Occipital lobe (tissue), 2 donors: ENCODE measurements around the gene SOX18. TPM values are rescaled to one million over a fixed set of nuclear protein-coding genes. Genes with fewer than 3 reads are reported as not detected.
"Not testable (repeated sequence)": the region's sequence is repeated elsewhere in the genome, so short reads cannot be mapped to it uniquely, and the experiment has no call there.

Experiments used
- DNase-seq: peaks from one replicate; lab custom pipeline; 2025; lab: John Stamatoyannopoulos, UW
- total RNA-seq: library from RNA; depleted of rRNA; stranded (reverse); fragments of >200 nt; gene quantifications from one replicate; pipeline ENCODE4 v1.2.3, GENCODE V29; 2014

Gene SOX18
- 0.31 TPM for total RNA-seq

DNA sequence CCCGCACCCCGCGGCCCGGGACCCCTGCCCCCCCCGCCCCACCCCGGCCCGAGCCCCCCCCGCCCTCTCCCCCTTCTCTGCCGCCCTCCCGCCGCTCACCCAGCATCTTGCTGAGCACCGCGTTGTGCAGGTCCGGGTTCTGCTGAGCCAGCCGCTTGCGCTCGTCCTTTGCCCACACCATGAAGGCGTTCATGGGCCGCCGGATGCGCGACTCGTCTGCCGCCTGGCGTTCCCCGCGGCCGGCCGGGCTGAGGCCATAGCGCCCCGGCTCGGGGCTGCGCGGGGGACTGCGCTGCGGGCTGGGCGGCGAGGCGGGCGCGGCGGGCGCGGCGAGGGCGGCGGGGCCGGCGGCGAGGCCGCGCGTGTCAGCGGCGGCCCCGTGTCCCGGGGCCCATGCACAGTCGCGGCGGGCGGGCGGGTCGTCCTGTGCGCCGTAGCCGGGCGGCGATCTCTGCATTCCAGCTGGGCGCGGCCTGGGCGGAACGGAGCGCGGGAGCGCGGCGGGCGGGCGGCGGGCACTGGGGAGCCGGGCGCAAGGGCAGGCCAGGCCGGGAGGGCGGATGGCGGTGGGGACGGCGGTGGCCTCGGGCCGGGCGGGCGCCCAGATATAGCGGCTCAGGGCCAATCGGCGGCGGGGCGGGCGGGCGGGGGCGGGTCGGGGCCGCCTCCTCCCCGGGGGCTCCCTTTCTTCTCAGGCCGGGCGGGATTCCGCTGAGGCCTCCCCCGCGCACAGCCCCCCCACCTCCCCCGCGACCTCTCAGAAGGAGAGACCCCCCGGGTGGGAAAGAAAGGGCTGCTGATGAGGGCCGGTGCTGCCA is at the start of gene SOX18:
Gene SOX18 (minus strand): TSS at position 580 of the 818 bp plus-strand sequence. CDS start 123 bp downstream, at position 457.
- DNase-seq = no peak

DNA sequence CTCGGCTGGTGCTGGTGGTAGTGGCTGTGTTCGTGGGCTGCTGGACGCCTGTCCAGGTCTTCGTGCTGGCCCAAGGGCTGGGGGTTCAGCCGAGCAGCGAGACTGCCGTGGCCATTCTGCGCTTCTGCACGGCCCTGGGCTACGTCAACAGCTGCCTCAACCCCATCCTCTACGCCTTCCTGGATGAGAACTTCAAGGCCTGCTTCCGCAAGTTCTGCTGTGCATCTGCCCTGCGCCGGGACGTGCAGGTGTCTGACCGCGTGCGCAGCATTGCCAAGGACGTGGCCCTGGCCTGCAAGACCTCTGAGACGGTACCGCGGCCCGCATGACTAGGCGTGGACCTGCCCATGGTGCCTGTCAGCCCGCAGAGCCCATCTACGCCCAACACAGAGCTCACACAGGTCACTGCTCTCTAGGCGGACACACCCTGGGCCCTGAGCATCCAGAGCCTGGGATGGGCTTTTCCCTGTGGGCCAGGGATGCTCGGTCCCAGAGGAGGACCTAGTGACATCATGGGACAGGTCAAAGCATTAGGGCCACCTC is 49.1 kb upstream of the SOX18 start:
- DNase-seq = no peak

DNA sequence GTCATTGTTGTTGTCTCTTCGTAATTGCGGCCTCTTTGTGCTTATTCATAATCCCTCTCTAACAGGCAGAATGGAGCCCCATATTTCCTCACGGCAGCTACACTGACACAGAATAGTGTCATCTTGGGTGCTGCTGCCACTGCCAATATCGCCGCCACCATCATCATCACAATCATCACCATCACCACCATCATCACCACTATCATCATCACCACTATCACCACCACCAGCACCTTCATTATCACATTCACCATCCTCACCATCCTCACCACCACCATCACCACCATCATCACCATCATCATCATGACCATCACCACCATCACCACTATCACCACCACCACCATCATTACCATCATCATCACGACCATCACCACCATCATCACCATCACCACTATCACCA is 47.1 kb upstream of the SOX18 start:
- DNase-seq = no peak

DNA sequence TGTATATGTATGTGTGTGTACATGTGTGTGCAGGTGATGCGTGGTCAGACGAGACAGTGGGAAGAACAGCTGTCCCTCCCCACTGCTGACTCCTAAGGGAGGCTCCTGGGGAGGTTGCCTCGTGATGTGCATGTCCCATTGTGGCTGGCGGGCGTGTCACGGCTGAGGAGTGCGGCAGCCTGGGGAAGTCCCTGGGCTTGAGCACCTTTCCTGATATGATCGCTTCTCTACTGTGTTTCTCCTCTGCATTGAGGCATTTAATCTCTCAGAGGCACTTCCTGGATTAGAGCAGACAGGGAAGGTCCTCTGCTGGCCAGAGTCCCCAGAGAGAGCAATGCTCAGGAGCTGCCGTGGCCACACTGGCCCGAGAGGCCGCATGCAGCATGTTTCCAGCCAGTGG is 46.5 kb upstream of the SOX18 start:
- DNase-seq = no peak

DNA sequence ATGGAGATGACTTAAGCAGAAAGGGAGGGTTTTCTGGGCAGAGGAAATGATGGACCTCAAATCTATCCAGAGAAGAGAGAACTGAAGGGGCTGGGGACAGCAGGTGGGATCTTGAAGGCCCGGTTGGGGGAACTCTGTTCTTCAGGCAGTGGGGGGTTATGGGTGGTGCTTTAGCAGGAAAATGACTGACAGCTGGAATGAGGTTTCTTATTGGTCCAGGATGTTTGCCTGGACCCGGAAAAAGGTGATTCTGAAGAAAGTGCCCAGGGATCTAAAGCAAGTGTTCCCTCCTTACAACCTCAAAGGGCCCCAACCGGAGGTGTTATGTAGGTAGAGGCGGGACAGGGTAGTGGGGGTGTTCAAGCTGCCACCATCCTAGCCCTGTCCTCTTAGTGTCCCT is 46.0 kb upstream of the SOX18 start:
- DNase-seq = no peak

DNA sequence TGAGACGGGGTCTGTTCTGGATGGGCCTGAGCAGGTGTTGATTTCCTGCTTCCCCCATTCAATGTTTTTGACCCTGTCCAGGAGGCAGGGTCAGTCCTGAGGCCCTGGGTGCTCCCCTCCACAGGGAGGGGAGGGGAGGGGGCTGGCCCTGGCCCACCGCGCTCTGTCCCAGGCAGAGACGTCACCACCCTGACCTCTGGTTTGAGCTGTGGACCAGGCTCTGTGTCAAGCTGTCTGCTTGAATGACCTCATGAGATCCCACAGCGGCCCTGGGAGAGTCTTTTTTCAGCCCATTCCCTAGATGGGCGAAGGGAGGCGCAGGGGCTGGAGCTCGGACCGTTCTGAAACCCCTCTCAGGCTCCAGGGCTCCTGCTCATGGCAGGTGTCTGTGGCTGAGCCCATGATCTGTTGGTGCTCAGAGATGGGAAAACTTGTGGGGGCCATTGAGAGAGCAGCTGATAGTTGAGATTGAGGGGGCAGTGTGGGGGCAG is 43.6 kb upstream of the SOX18 start:
- DNase-seq = no peak

DNA sequence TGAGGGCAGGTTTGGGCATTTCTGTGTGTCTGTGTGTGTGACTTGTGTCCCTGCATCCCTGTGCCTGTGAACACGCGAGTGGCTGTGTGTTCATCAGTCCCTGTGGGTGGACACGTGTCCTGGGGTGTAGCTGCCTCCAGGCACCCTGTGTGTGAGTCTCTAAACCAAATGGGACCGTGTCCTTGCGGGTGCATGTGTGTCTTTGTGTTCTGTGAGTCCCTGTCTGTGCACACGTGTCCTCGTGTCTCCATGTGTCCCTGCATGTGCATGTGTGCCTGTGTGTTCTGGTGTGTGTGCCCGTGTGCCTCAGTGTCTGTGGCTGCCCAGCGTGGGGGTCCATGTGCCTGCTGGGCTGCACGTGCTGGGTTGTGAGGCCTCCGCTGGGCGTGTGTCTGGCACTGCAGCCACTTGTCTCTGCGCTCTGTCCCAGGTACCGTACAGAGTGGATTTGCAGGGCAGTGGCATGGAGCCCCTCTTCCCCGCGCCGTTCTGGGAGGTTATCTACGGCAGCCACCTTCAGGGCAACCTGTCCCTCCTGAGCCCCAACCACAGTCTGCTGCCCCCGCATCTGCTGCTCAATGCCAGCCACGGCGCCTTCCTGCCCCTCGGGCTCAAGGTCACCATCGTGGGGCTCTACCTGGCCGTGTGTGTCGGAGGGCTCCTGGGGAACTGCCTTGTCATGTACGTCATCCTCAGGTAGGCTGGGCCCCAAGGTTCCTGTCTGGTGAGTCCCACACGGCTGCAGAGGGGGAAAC is 43.0 kb upstream of the SOX18 start:
- peak; percentile 38 for DNase-seq

DNA sequence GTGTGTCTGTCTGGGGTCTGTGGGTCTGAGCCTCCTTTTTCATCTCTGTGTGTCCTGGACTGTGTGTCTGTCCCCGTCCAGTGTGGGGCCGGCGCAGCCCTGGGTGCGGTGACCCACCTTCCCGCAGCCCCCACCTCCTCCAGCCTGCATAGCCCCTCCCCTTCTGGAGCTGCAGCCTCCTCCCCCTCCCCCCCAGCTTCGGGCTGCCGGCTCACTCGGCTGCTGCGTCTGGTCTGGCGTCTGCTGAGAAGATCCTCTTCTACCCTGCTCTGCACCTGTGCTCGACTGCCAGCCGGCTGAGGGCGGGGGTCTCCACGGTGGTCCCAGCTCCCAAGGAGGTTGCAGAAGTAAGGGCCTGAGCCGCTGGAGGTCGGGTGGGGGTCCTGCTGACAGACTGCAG is 42.3 kb upstream of the SOX18 start:
- DNase-seq = peak; percentile 41

DNA sequence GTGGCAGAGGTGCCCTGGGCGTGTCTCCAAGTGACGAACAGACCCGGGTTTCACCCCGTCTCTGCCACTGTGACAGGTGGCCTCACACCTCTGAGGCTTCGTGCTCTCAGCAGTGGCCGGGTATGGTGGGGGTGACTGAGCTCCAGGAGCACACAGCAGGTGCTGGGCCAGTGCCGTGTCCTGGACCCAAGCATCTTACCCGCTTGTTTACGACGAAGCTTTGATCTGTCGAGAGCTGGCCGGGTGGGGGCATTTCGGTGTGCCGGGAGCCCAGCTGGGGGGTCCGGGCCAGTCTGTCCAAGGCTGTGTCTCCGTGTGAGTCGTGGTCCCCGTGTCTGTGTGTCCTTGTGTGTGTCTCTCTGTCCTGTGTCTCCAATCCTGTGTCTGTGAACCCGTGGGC is 41.9 kb upstream of the SOX18 start:
- no peak for DNase-seq

DNA sequence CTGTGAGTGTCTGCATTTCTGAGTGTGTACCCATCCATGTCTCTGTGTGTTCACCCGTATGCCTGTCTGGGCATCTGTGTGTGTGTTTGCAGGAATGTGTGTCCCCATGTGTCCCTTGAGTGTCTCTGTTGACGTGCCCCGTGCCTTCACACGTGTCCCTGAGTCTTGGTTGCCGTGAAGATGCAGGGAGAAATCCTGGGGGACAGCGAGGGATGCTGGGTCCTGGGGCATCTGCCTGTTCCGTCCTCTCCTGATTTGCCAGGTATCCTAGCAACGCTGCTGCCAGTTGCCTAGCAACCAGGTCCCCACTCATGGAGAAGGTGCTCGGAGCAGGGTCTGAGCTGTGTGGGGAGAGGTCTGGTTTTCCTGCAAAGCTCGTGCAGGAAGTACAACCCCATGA is 40.7 kb upstream of the SOX18 start:
- DNase-seq = peak; percentile 69

DNA sequence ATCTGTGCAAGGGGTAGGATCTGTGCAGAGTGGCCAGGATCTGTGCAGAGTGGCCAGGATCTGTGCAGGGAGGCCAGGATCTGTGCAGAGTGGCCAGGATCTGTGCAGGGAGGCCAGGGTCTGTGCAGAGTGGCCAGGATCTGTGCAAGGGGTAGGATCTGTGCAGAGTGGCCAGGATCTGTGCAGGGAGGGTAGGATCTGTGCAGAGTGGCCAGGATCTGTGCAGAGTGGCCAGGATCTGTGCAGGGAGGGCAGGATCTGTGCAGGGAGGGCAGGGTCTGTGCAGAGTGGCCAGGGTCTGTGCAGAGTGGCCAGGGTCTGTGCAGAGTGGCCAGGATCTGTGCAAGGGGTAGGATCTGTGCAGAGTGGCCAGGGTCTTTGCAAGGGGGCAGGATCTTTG is 39.1 kb upstream of the SOX18 start:
- not testable (repeated sequence) for DNase-seq

DNA sequence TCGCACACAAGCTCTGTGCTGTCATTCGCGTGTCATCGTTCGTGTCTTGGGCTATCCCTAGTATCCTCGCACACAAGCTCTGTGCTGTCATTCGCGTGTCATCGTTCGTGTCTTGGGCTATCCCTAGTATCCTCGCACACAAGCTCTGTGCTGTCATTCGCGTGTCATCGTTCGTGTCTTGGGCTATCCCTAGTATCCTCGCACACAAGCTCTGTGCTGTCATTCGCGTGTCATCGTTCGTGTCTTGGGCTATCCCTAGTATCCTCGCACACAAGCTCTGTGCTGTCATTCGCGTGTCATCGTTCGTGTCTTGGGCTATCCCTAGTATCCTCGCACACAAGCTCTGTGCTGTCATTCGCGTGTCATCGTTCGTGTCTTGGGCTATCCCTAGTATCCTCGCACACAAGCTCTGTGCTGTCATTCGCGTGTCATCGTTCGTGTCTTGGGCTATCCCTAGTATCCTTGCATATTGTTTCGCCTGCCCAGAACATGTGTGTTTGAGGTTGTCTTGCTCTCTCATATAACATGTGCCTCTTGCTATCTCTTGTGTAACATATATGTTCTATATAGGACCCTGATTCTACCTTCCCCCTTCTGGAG is 37.9 kb upstream of the SOX18 start:
- not testable (repeated sequence) for DNase-seq

DNA sequence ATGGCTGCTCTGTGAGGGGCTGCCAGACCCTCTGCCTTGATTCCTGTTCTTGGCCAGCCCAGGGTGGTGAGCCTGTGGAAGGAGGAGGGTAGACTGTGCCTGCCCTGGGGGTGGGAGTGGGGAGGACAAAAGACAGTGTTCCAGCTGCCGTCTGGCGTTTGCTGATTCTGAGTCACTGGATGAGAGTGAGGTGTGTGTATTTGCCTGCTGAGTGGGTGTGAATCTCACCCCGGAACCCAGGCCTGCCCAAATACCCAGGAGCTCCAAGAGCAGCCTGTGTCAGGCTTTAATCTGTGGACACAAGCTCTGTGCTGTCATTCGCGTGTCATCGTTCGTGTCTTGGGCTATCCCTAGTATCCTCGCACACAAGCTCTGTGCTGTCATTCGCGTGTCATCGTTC is 37.4 kb upstream of the SOX18 start:
- no peak for DNase-seq

DNA sequence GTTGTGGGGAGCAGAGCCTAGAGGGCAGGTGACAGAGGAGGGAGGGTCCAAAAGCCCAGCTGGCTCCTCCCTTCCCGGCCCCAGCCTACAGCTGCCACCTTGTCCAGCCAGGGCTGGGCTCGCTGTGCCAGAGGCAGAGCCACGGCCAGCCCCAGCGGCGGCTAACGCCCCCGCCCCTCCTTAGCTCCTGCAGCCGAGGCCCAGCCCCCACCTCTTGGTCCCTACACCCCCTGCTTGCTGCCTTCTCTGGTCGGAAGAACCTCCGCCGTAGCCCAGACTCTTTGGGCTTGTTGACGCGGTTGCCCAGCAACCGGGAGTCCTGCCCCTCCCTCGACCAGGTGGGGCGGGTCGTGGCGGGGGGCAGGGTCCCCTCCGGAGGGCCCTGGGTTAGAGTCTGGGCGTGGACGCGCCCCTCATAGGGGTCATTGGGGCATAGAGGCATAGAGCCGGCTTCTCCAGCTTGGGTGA is 35.3 kb upstream of the SOX18 start:
- DNase-seq = no peak

DNA sequence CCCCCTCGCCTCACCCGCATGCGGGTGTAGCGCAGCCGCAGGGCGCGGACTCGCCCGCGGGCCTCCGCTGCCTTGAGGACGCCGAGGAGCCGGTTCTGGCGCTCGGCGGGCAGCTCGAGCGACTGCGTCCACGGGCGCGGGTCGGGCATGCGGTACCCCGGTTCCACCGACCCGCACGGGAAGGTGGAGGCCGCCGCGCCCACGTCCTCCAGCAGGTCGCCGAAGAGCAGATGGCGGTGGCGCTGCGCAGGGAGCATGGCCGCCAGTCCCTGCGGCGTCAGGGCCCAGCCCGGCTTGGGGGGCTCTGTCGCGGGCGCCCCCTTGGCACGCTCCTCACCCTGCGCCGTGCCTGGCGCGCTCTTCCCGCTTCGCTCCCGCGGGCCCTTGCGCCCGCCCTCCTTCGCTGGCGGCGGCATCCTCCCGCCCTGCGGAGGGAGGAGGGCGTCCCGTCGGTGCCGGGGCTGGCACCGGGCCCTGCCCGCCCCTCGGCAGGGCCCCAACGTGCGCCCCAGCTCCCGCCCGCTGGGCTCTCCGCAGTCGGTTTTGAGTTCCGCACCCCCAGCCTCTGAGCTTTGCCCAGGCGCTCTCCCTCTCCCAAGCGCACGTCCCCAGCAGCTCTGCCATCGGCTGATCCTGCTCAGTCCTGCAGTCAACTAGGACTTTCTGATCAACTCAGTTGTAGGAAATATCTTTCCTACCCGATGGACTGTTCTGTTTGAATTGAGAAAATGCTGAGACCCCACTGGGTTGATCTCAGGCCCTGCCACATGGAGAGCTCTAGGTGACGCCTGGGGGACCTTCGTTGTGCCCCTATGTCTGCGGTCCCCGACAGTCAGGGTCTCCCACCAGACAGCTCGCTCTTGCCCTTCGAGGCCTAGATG is 34.6 kb upstream of the SOX18 start, which contains the start of gene LKAAEAR1:
Gene LKAAEAR1 (minus strand): TSS at position 595 of the 881 bp plus-strand sequence. CDS start 179 bp downstream, at position 416.
- no peak for DNase-seq

DNA sequence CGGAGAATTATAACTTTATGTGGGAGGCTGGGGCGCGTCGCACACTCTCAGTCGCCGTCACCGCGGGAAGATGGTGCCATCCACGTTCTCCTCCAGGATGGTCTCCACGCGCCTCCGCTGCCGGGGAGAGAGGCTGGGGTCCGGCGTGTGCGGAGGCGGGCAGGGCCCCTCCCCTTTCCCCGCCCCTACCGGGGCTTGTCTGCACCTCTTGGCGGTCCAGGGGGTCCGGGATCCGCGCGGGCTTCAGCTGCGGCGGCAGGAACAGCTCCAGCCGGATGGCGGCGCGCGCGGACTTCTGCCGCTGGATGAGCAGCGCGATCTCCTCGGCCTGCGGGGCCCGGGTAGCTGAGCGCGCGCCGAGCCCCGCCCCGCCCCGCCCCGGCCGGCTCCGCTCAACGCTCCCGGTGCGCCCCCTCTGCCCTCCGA is 34.0 kb upstream of the SOX18 start:
- DNase-seq = peak; percentile 37

DNA sequence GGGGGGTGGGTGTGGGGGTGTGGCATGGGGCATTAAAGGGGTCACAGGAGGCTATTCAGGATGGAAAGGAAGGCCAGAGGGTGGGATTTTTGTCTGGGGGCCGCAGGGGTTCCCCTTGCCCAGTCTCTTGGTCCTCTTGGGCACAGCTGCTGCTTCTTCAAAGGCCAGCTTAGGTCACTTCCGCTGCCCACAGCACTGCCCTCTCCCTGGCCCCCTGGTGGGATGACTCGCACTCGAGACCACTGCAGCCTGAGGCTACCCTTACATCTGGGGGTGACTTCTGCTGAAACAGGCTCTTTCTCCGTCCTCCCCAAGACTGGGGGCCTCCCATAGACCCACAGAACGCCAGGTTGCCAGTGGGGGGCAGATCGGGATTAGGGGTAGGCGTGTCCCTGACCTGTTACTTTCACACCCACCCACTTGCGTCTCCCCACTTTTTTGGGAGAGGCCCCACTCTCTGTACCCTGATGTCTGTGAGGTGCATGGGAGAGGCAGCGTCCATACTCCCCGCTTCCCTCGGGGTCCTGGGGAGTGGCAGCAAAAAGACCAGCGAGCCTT is 33.5 kb upstream of the SOX18 start:
- DNase-seq = no peak

DNA sequence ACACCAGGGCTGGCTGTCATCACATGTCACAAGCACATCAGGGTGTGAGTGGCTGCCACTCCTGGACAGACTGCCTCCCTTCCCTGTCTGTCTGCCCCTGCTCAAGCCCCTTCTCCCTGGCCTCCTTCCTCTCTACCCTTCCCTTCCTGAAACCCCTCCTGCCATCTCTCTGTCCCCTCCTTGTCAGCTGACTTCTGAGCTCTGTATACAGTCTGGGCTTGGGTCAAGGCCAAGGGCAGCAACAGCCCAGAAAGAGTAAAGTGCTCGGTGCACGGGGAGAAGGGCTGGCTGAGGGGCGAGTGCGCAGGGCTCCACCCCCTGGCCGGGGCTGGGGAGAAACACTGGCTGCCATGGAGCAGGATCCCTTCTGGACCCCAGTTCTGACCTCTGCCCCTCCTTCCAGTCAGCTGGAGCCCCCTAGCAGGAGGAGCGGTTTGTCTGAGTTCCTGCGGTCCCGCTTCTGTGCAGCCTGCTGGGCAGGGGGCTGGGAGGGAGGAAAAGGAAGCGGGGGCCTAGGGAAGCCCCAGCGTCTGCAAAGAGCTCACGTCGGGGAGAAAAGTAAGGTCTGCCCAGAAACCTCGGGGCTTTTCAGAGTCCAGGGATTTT is 32.8 kb upstream of the SOX18 start:
- no peak for DNase-seq

DNA sequence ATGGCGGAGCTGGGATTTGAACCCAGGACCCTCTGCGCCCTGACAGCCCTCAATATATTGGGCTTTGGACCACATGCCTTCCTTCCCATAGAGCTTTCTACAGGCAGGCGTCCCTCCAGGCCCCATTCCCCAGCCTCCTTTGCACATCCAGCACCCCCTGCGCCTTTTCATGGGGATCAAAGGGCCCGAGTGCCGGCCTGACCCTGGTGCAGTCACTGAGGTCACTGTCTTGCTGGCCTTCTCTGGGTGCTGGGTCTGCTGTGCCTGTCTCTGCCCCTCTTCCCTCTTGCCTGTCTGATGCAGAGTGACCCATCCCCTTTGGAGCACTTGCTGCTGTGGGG is 32.2 kb upstream of the SOX18 start:
- DNase-seq = no peak
